Uterus (tissue), 2 donors: ENCODE results near the gene MTNR1A.

Experiments used
- CTCF ChIP-seq, 4 experiments: fragments of 200-600 bp in 2 of 4; fragments of 450-650 bp in 2 of 4; sonication (generic) in 2 of 4; IDR thresholded peaks; one replicate each; pipeline ENCODE4 v1.5.1; 2016 to 2019; ENCODE audit warnings: antibody characterized with exemption in 4 of 4, mild to moderate bottlenecking in 2 of 4, moderate library complexity in 1 of 4
- POLR2A ChIP-seq, 2 donors: fragments of 450-650 bp; IDR thresholded peaks; one replicate each; pipeline ENCODE4 v1.6.1; 2016; ENCODE audit warnings: antibody characterized with exemption in 2 of 2, mild to moderate bottlenecking in 1 of 2, moderate library complexity in 1 of 2

GRCh38 chr4:186545436-186545835 lies 9.9 kb downstream of the MTNR1A start:
- no peak for TF ChIP-seq CTCF (IDR thresholded peaks at IDR 0.05)
- no peak for TF ChIP-seq POLR2A (IDR thresholded peaks at IDR 0.05)
